Superior temporal gyrus (tissue), 1 donor: ENCODE measurements around the gene AURKA.
A peak's percentile ranks its signal among the peaks of the same experiment; 100 is the strongest.
"Not testable (repeated sequence)": the region's sequence is repeated elsewhere in the genome, so short reads cannot be mapped to it uniquely, and the experiment has no call there.

Experiments
- DNase-seq: peaks from one replicate; pipeline ENCODE4 v3.0.0-alpha.2; 2016; ENCODE audit errors: extremely low spot score

The AURKA gene

GRCh38 chr20:56422076-56422823 lies 30.2 kb upstream of the AURKA start:
- no peak for DNase-seq

GRCh38 chr20:56420940-56421688 lies 29.1 kb upstream of the AURKA start:
- no peak for DNase-seq

- DNase-seq = no peak
Measured at GRCh38 chr20:56420028-56420427, 28.0 kb upstream of the AURKA start.

- DNase-seq = no peak
Measured at GRCh38 chr20:56418385-56418861, 26.4 kb upstream of the AURKA start.

- no peak for DNase-seq
Measured at GRCh38 chr20:56417911-56418310, 25.9 kb upstream of the AURKA start.

- DNase-seq = no peak
Measured at GRCh38 chr20:56417402-56417801, 25.4 kb upstream of the AURKA start.

- no peak for DNase-seq
Measured at GRCh38 chr20:56414842-56415765, 23.1 kb upstream of the AURKA start.

GRCh38 chr20:56412949-56413348 lies 20.9 kb upstream of the AURKA start:
- no peak for DNase-seq

GRCh38 chr20:56412473-56412790 lies 20.4 kb upstream of the AURKA start:
- no peak for DNase-seq

GRCh38 chr20:56411759-56412472 lies 19.9 kb upstream of the AURKA start, which contains the start of gene CASS4:
Gene CASS4 (plus strand): TSS chr20:56412260. CDS start chr20:56412459, 199 bp downstream.
- no peak for DNase-seq

GRCh38 chr20:56411287-56411686 lies 19.3 kb upstream of the AURKA start:
- DNase-seq = not testable (repeated sequence)

GRCh38 chr20:56409956-56410355 lies 17.9 kb upstream of the AURKA start:
- DNase-seq = no peak

- no peak for DNase-seq
Measured at GRCh38 chr20:56409521-56409920, 17.5 kb upstream of the AURKA start.

GRCh38 chr20:56406910-56407309 lies 14.9 kb upstream of the AURKA start:
- no peak for DNase-seq

GRCh38 chr20:56405356-56405755 lies 13.3 kb upstream of the AURKA start:
- not testable (repeated sequence) for DNase-seq

GRCh38 chr20:56403465-56403864 lies 11.4 kb upstream of the AURKA start:
- no peak for DNase-seq

GRCh38 chr20:56400001-56400640 lies 8.1 kb upstream of the AURKA start:
- peak; percentile 89 for DNase-seq

GRCh38 chr20:56395166-56395565 lies 3.2 kb upstream of the AURKA start:
- DNase-seq = no peak

- no peak for DNase-seq
Measured at GRCh38 chr20:56393653-56394052, 1.6 kb upstream of the AURKA start.

GRCh38 chr20:56392881-56393482 lies 967 bp upstream of the AURKA start:
- DNase-seq = no peak
